GM12872 (cell line): Measurements from ENCODE around the gene KRT31.
"Not testable (repeated sequence)": the region's sequence is repeated elsewhere in the genome, so short reads cannot be mapped to it uniquely, and the experiment has no call there.

ENCODE experiments used
- TF ChIP-seq, protein P1 (sequence below): IDR thresholded peaks from 3 replicates; pipeline ENCODE4 v1.5.1; 2011; ENCODE audit warnings: low read depth, mild to moderate bottlenecking, low read length, moderate library complexity; ENCODE audit not compliant: insufficient read depth

Gene KRT31

GRCh38 chr17:41366070-41366469, 31.3 kb downstream of the KRT31 start:
- TF ChIP-seq, protein P1, sequence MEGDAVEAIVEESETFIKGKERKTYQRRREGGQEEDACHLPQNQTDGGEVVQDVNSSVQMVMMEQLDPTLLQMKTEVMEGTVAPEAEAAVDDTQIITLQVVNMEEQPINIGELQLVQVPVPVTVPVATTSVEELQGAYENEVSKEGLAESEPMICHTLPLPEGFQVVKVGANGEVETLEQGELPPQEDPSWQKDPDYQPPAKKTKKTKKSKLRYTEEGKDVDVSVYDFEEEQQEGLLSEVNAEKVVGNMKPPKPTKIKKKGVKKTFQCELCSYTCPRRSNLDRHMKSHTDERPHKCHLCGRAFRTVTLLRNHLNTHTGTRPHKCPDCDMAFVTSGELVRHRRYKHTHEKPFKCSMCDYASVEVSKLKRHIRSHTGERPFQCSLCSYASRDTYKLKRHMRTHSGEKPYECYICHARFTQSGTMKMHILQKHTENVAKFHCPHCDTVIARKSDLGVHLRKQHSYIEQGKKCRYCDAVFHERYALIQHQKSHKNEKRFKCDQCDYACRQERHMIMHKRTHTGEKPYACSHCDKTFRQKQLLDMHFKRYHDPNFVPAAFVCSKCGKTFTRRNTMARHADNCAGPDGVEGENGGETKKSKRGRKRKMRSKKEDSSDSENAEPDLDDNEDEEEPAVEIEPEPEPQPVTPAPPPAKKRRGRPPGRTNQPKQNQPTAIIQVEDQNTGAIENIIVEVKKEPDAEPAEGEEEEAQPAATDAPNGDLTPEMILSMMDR: no peak

DNA sequence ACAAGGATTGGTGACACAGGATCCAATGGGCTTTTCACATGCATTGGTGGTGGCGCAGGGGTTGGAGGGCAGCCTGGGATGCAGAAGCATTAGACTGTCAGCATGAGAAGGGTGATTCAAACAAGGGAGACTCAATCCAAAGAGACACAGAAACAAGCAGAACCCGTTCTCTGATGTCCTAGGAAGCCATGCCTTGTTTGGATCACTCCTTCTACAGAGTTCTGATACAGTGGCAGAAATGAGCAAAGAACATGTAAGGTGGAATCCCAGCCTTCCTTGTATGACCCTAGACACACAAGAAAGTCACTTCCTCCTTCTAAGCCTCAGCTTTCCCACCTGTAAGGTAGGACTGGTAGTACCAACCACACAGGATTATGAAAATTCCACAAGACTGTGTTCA, 33.5 kb downstream of the KRT31 start:
- TF ChIP-seq, protein P1: no peak

GRCh38 chr17:41360296-41360995, 37.0 kb downstream of the KRT31 start:
- TF ChIP-seq, protein P1: no peak

GRCh38 chr17:41354536-41354935, 42.9 kb downstream of the KRT31 start:
- TF ChIP-seq, protein P1: no peak

- TF ChIP-seq, protein P1: no peak
These were observed 44.6 kb downstream of the KRT31 start for GRCh38 chr17:41352597-41353366.

- TF ChIP-seq, protein P1: no peak
These were observed 46.2 kb downstream of the KRT31 start for GRCh38 chr17:41351177-41351576.

GRCh38 chr17:41350381-41350878, 47.0 kb downstream of the KRT31 start, which contains the start of gene KRT33A:
TSS of gene KRT33A (minus strand) at chr17:41350828. CDS start at chr17:41350767, 61 bp downstream.
- TF ChIP-seq, protein P1: not testable (repeated sequence)
